KOPT-K1 (cell line): ENCODE measurements around the gene KRT36.

Experiments
- H3K27ac ChIP-seq: fragments of 200-600 bp; sonication (generic); 2 replicates; pipeline ENCODE4 v1.5.1; 2016; ENCODE audit warnings: antibody characterized with exemption, mild to moderate bottlenecking, low read depth, low read length; ENCODE audit not compliant: poor library complexity, severe bottlenecking
- H3K36me3 ChIP-seq: fragments of 200-600 bp; sonication (generic); 2 replicates; pipeline ENCODE4 v1.5.1; 2017; ENCODE audit warnings: antibody characterized with exemption, mild to moderate bottlenecking, low read length, moderate library complexity; ENCODE audit not compliant: insufficient read depth
- H3K9me3 ChIP-seq: fragments of 200-600 bp; sonication (generic); 2 replicates; pipeline ENCODE4 v1.5.1; 2017; ENCODE audit warnings: antibody characterized with exemption, low read length, mild to moderate bottlenecking; ENCODE audit not compliant: insufficient read depth, poor library complexity, severe bottlenecking

The KRT36 gene

DNA sequence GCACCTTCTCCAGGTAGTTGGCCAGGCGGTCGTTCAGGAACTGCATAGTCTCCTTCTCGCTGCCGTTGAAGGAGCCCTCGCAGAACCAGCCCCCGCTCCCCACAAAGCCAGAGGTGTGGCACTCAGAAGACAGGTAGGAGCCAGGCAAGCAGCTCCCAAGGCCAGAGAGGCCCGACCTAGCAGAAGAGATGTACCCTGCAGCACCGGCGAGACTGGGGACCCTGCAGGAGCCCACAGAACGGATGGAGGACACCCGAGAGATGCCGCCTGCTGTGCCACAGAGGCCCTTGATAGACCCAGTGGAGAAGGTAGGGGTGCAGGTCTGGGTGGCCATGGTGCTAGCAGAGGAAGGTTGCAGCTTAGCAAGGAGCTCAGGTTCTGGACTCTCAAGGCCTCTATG is at the start of gene KRT36:
Gene KRT36 (minus strand): TSS at position 380 of the 400 bp plus-strand sequence. CDS start 46 bp downstream, at position 334.
- Histone ChIP-seq H3K27ac (no peak within 1 kb of the TSS), H3K9me3 (no peaks in the 10 kb centered on the region), H3K36me3 (no peaks in the 10 kb centered on the region)

- no peak overlapping the region for H3K27ac ChIP-seq
- no peaks in the 10 kb centered on the region for H3K9me3 ChIP-seq
These were observed 49.4 kb upstream of the KRT36 start for GRCh38 chr17:41539071-41539492.

GRCh38 chr17:41538565-41538991 is 48.9 kb upstream of the KRT36 start:
- Histone ChIP-seq H3K27ac (no peak overlapping the region), H3K9me3 (no peaks in the 10 kb centered on the region), H3K36me3 (no peaks in the 10 kb centered on the region)

More at GRCh38 chr17:41539071-41539492, 49.4 kb upstream of the KRT36 start:
- no peaks in the 10 kb centered on the region for H3K36me3 ChIP-seq

GRCh38 chr17:41537990-41538389 is 48.3 kb upstream of the KRT36 start:
- no peaks in the 10 kb centered on the region for H3K9me3 ChIP-seq
- H3K36me3 ChIP-seq = no peaks in the 10 kb centered on the region
- no peak overlapping the region for H3K27ac ChIP-seq

GRCh38 chr17:41537614-41537954 is 47.9 kb upstream of the KRT36 start:
- Histone ChIP-seq H3K9me3 (no peaks in the 10 kb centered on the region), H3K27ac (no peak overlapping the region), H3K36me3 (no peaks in the 10 kb centered on the region)

DNA sequence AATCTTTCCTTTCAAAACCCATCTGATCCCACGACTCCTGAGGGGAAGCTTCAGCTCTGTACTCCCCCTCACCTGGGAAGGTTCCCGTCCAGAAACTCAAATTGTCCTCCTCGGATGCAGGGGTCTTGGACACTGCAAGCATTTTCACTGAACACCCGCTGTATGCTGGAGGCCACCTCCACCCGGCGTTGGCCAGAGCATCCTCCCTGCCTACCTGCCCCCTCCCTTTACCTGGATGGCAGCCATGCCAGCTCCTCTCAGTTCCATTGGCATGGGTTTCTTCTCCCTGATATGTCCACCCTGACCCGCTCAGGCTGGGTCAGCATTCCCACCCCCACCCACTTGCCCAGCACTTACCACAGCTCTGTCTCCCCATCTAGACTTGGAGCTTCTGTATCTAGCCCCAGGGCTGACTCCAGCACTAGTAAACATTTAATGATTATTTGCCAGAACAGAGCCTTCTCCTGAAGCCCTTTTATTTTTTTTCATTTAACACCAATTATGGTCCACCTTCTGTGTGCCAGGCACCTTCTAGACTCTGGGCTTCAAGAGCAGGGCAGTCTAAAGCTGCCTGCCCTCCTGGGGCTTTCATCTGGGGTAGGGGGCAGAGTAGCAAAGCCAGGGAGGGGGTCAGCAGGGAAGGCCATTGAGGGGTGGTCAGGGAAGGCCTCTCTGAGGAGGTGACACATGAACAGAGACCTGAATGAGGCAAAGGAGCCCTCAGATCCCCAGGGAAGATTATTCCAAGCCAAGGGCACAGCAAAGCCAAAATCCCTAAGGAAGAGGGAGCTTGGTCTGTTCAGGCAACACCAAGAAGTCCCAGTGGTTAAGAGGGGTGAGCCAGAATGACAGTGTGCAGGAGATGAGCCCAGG is 47.3 kb upstream of the KRT36 start:
- H3K36me3 ChIP-seq = no peaks in the 10 kb centered on the region
- H3K27ac ChIP-seq = no peak overlapping the region
- H3K9me3 ChIP-seq = no peaks in the 10 kb centered on the region

DNA sequence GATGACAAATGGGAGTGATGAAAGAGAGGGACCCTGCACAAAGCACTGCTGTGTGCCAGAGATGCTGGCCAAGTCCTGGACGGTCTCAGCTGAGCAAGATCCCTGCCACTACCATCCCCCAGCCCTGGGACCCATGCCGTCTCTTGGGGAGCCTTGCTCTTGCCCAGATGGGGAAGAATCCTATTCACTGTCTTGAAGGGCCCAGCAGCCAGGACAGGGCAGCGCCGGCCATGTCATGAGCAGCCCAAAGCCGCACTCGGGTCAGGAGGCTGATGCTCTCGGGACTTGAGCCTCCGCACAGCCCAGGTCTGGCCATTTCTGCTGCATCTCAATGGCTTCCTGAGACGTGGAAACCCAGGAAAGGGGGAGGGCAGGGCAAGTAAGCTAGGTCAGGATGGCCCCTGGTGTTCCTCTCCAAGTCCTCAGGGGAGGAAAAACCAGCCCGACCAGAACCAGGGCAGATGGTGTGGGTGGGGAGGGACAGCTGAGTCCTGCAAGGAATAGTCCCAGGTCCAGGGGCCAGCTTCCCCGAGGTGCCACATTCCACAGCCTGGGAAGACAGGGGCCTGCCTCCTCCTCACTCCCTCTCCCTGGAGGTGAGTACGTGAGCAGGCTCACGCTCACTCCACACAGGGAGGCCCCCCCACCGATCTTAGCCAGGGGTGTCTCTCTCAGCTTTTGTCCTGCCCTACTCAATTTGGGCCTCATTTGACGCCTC is 46.2 kb upstream of the KRT36 start:
- no peaks in the 10 kb centered on the region for H3K9me3 ChIP-seq
- H3K36me3 ChIP-seq = no peaks in the 10 kb centered on the region
- H3K27ac ChIP-seq = no peak overlapping the region

GRCh38 chr17:41534899-41535546 is 45.3 kb upstream of the KRT36 start:
- Histone ChIP-seq H3K27ac (no peak overlapping the region), H3K36me3 (no peaks in the 10 kb centered on the region), H3K9me3 (no peaks in the 10 kb centered on the region)

GRCh38 chr17:41533613-41534012 is 43.9 kb upstream of the KRT36 start:
- Histone ChIP-seq H3K9me3 (no peaks in the 10 kb centered on the region), H3K36me3 (no peaks in the 10 kb centered on the region), H3K27ac (no peak overlapping the region)

DNA sequence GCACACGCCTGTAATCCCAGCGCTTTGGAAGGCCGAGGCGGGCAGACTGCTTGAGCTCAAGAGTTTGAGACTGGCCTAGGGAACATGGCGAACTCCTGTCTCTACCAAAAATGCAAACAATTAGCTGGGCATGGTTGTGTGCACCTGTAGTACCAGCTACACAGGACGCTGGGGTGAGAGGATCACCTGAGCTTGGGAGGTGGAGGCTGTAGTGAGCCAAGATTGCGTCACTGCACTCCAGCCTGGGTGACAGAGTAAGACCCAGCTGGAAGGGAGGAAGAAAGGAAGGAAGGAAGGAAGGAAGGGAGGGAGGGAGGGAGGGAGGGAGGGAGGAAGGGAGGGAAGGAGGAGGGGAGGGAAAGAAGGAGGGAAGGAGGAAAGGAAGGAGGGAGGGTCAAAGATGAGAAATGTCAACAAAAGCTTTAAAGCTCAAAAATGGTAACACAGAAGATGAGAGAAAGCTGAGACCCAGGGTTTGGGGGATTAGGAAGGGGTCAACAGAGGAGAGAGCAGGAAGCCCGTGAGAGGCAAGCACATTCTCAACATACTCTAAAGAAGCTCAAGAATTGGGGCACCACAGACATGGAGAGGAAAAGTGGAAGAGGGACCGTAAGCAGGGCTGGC is 43.3 kb upstream of the KRT36 start:
- no peak overlapping the region for H3K27ac ChIP-seq
- H3K36me3 ChIP-seq = no peaks in the 10 kb centered on the region
- no peaks in the 10 kb centered on the region for H3K9me3 ChIP-seq

DNA sequence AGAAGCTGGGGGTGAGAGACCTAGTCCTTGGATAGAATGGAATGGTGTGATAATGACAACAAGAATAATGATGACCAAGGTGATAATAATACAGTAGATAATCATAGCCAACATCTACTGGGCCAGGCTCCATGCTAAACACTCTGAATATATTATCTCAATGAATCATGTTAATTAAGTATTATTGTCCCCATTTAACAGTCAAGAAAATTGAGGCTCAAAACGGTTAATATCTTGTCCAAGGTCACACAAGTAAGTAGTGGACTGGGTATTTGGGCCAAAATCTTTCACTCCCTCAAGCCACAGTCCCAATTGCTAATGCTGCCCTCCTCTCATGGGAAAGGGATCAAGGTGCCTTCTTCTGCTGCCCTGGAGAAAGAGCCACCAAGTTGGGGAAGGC is 42.3 kb upstream of the KRT36 start:
- H3K27ac ChIP-seq = no peak overlapping the region
- no peaks in the 10 kb centered on the region for H3K36me3 ChIP-seq
- no peaks in the 10 kb centered on the region for H3K9me3 ChIP-seq

DNA sequence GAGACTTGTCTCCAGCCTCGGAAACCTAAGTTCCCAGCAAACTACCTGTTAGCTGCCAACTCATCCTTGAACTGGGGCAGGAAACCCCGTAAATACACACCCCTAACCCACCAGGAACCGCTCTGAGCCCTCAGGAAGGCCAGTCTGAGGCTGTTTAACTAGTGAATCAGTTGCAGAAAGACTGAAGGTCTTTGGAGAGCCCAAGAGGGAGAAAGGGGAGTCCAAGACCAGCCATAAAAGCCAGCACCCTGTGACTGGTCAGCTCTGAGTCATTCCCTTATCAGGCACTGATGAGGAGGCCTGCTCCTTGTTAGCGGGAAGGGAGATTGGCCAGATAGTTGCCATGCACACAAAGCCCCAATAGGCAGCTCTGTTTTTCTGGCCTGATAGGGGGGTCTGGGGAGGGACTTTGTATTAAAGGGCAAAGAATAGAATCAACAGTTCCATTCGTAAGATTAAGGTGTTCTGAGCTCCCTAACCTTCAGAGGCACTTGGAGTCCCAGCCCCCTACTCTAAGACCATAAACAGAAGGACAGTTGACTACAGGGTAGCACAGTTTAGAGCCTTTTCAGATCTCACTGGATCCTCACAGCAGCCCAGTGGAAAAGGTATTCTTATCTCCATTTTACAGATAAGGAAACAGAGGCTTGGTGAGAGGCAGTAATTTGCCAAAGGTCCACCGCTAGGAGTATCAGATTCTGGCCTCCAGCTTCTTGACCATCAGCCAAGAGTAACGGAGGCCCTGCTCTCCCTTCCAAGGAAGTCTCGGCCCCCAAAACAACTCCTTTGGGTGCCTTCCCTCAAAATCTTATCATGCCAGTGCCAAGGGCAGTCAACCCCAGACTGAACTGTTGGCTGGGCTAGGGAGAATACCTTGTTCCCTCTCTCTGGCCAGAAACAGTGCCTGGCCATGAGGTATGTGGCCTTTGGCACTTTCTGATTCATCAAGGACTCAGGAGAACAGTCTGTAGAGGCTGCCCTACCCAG is 40.6 kb upstream of the KRT36 start:
- Histone ChIP-seq H3K27ac (no peak overlapping the region), H3K9me3 (no peaks in the 10 kb centered on the region), H3K36me3 (no peaks in the 10 kb centered on the region)

DNA sequence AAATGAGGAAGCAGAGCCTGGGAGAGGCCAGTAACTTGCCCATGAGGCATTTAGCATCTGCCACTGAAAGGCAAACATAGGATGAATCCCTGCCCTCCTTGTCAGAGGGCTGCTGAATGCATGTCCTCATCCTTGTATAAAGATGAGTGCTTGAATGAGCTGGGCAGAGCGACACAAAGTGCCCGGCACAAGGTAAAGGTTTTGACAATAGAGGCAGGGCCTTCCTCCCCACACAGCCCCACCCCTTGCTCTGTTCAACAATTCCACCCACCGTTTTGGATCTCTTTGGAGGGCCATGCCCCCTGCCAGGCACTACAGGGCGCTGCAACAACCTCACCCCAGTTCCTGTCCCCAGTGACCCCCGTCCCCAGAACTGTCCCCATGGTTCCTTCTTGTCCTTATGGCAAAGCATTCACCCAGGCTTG is 39.8 kb upstream of the KRT36 start:
- H3K27ac ChIP-seq = no peak overlapping the region
- no peaks in the 10 kb centered on the region for H3K36me3 ChIP-seq
- H3K9me3 ChIP-seq = no peaks in the 10 kb centered on the region

- H3K36me3 ChIP-seq = no peaks in the 10 kb centered on the region
- H3K27ac ChIP-seq = no peak overlapping the region
- no peaks in the 10 kb centered on the region for H3K9me3 ChIP-seq
These were observed 39.2 kb upstream of the KRT36 start for GRCh38 chr17:41528959-41529353.
